NCI-H2227 (cell line): ENCODE data around the gene MEF2A.
A peak's percentile ranks its signal among the peaks of the same experiment; 100 is the strongest.
"Not testable (repeated sequence)": the region's sequence is repeated elsewhere in the genome, so short reads cannot be mapped to it uniquely, and the experiment has no call there.

Experiments
- DNase-seq: peaks from one replicate; lab custom pipeline; 2025; ENCODE audit not compliant: unreplicated experiment; lab: John Stamatoyannopoulos, UW

The MEF2A gene

GRCh38 chr15:99727330-99727729 lies 161.5 kb downstream of the MEF2A start:
- no peak for DNase-seq

GRCh38 chr15:99727733-99728132 lies 161.9 kb downstream of the MEF2A start:
- no peak for DNase-seq

GRCh38 chr15:99728916-99729315 lies 163.1 kb downstream of the MEF2A start:
- no peak for DNase-seq

GRCh38 chr15:99729327-99729726 lies 163.5 kb downstream of the MEF2A start:
- no peak for DNase-seq

GRCh38 chr15:99729920-99730319 lies 164.1 kb downstream of the MEF2A start:
- no peak for DNase-seq

- DNase-seq = no peak
Measured at GRCh38 chr15:99731336-99732123, 165.7 kb downstream of the MEF2A start.

GRCh38 chr15:99732124-99732750 lies 166.5 kb downstream of the MEF2A start:
- no peak for DNase-seq

- DNase-seq = peak; percentile 53
Measured at GRCh38 chr15:99732751-99733267, 167.0 kb downstream of the MEF2A start.

- peak; percentile 95 for DNase-seq
Measured at GRCh38 chr15:99733268-99734039, 167.7 kb downstream of the MEF2A start, which contains the start of gene LYSMD4. LYSMD4 (minus strand) TSS chr15:99733437; CDS start chr15:99731999, 1,438 bp downstream.

GRCh38 chr15:99734040-99734291 lies 168.2 kb downstream of the MEF2A start:
- DNase-seq = not testable (repeated sequence)

GRCh38 chr15:99734575-99734974 lies 168.8 kb downstream of the MEF2A start:
- no peak for DNase-seq

- no peak for DNase-seq
Measured at GRCh38 chr15:99735868-99736267, 170.1 kb downstream of the MEF2A start.

- DNase-seq = no peak
Measured at GRCh38 chr15:99736702-99737101, 170.9 kb downstream of the MEF2A start.

- no peak for DNase-seq
Measured at GRCh38 chr15:99738021-99738847, 172.4 kb downstream of the MEF2A start.

GRCh38 chr15:99741835-99742234 lies 176.1 kb downstream of the MEF2A start:
- DNase-seq = no peak

- DNase-seq = no peak
Measured at GRCh38 chr15:99744142-99744541, 178.4 kb downstream of the MEF2A start.

GRCh38 chr15:99745370-99746086 lies 179.7 kb downstream of the MEF2A start:
- DNase-seq = no peak

- no peak for DNase-seq
Measured at GRCh38 chr15:99749386-99749785, 183.6 kb downstream of the MEF2A start.

GRCh38 chr15:99750326-99750725 lies 184.5 kb downstream of the MEF2A start:
- not testable (repeated sequence) for DNase-seq

- no peak for DNase-seq
Measured at GRCh38 chr15:99752556-99752955, 186.8 kb downstream of the MEF2A start.
